Chondrocyte (in vitro differentiated cells): ENCODE results near the gene LAP3. TPM values are rescaled to one million over a fixed set of nuclear protein-coding genes. Genes with fewer than 3 reads are reported as not detected.
A peak's percentile ranks its signal among the peaks of the same experiment; 100 is the strongest.

Experiments
- DNase-seq: peaks from one replicate; pipeline ENCODE4 v3.0.0; 2021; ENCODE audit warnings: mixed read lengths, low spot score
- H3K27ac Mint-ChIP-seq: one replicate; pipeline ENCODE4 v1.8.0; 2021; ENCODE audit warnings: mild to moderate bottlenecking, moderate library complexity, mixed read lengths; ENCODE audit not compliant: unreplicated experiment
- H3K27me3 Mint-ChIP-seq: 2 replicates; pipeline ENCODE4 v1.8.0; 2021; ENCODE audit warnings: low read depth, mixed read lengths
- H3K36me3 Mint-ChIP-seq: 2 replicates; pipeline ENCODE4 v1.8.0; 2021; ENCODE audit warnings: low read depth, mixed read lengths
- H3K4me1 Mint-ChIP-seq: 2 replicates; pipeline ENCODE4 v1.8.0; 2021; ENCODE audit warnings: low read depth, mild to moderate bottlenecking, mixed read lengths
- H3K4me3 Mint-ChIP-seq: one replicate; pipeline ENCODE4 v1.8.0; 2021; ENCODE audit warnings: mild to moderate bottlenecking, moderate library complexity, mixed read lengths; ENCODE audit not compliant: unreplicated experiment
- H3K9me3 Mint-ChIP-seq: 2 replicates; pipeline ENCODE4 v1.8.0; 2021; ENCODE audit warnings: low read depth, mixed read lengths
- total RNA-seq: library from RNA; stranded (reverse); gene quantifications from 3 replicates; pipeline ENCODE4 v1.2.1, GENCODE V29; 2021
- TF ChIP-seq, protein P1 (sequence below): fragments of 200-600 bp; sonication (generic); IDR thresholded peaks from 2 replicates; pipeline ENCODE4 v1.5.0; 2021; ENCODE audit warnings: antibody characterized with exemption, mild to moderate bottlenecking, moderate library complexity

LAP3 gene
- total RNA-seq, 1 donor from 2014 or later: 38.5 TPM

DNA sequence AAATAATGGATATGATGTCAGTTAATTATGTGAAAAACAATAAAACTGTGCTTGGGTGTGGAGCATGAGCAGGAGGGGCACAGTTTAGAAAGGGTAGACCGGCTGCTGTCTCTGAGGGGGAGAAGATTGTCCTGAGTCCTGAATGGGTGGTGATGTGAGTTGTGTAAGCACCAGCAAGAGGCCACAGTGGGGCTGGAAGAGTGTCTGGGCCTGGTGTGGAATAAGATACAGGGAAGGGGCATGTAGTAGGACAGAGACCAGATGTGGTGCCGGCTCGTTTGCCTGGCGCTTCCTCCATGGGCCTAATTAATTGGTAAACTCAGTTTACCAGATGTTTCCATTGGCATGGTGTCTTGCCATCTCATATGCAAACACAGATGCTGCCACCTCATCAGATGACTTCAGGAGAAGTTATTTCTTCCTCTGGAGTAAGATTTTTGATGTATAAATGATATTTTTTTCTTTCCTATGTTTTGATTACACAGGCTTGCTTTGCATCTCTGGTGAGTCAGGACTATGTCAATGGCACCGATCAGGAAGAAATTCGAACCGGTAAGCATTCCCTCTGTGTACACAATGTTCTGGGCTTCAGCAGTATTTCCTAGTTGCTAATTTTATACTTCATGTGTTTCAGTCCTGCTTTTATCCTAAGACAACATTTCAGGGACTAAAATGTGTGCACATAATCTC lies 42.6 kb downstream of the LAP3 start:
- Mint-ChIP-seq H3K9me3 (no peaks in the 10 kb centered on the region), H3K36me3 (peaks cover 30% of the 10 kb centered on the region), H3K27ac (peak overlapping the region; percentile 86), H3K27me3 (no peaks in the 10 kb centered on the region), H3K4me1 (peaks cover 39% of the 10 kb centered on the region), H3K4me3 (no peak overlapping the region)
- TF ChIP-seq, protein P1, sequence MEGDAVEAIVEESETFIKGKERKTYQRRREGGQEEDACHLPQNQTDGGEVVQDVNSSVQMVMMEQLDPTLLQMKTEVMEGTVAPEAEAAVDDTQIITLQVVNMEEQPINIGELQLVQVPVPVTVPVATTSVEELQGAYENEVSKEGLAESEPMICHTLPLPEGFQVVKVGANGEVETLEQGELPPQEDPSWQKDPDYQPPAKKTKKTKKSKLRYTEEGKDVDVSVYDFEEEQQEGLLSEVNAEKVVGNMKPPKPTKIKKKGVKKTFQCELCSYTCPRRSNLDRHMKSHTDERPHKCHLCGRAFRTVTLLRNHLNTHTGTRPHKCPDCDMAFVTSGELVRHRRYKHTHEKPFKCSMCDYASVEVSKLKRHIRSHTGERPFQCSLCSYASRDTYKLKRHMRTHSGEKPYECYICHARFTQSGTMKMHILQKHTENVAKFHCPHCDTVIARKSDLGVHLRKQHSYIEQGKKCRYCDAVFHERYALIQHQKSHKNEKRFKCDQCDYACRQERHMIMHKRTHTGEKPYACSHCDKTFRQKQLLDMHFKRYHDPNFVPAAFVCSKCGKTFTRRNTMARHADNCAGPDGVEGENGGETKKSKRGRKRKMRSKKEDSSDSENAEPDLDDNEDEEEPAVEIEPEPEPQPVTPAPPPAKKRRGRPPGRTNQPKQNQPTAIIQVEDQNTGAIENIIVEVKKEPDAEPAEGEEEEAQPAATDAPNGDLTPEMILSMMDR: no peak
- no peak for DNase-seq

DNA sequence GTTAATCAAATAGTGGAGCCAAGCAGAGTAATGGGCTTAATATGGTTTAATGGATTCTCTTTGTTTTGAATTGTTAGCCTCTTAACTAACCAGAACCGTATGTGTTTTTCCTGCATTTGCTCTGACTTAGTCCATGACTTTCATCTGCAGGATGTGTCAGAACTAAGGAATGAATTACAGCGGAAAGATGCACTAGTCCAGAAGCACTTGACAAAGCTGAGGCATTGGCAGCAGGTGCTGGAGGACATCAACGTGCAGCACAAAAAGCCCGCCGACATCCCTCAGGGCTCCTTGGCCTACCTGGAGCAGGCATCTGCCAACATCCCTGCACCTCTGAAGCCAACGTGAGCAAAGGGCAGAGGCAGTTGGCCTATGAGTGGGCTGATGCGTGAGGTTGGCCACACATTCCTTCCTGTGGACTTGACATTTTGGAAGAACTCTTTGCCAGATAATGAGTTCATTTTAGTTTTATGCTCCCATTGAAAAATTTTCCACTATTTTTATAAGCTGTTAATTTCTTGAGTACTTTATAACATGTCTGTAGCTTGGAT lies 46.5 kb downstream of the LAP3 start:
- Mint-ChIP-seq H3K4me1 (peaks cover 18% of the 10 kb centered on the region), H3K9me3 (no peaks in the 10 kb centered on the region), H3K36me3 (peaks cover 49% of the 10 kb centered on the region), H3K27ac (no peak overlapping the region), H3K4me3 (no peak overlapping the region), H3K27me3 (no peaks in the 10 kb centered on the region)
- no peak for DNase-seq
- TF ChIP-seq, protein P1: no peak

DNA sequence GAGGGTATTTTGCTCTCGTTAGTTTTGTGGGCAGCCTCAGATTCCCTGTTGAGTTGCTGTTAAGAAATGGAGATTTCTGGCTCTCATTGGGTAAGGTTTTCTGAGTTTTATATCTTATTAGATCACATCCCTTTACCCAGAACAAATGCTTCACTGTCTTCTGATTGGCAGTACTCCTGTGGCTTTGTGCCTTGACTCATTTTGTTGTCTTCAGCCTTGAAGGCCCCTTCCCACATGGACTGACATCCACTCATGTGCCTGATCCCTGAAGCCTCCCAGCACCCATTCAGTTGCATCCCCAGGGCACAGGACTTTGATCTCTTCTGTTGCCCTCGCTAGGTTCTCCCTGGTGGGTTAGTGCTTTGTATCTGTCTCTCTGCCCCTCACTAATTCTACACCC lies 47.8 kb downstream of the LAP3 start:
- no peaks in the 10 kb centered on the region for H3K27me3 Mint-ChIP-seq

DNA sequence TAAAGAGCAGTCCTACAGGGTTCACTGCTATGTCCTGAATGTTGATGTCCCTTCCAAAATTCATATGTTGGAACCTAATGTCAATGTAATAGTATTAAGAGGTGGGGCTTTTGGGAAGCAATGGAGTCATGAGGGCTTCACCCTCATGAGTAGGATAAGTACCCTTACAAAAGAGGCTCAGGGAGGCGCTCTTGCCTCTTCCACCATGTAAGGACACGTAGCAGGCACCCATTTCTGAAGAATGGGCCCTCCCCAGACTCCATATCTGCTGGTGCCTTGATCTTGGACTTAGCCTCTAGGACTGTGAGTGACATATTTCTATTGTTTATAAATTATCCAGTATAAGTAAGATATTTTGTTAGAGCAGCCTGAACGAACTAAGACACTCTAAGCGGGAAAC lies 53.2 kb downstream of the LAP3 start:
- Mint-ChIP-seq H3K9me3 (no peaks in the 10 kb centered on the region), H3K36me3 (peaks cover 37% of the 10 kb centered on the region), H3K27ac (no peak overlapping the region), H3K27me3 (no peaks in the 10 kb centered on the region), H3K4me3 (no peak overlapping the region), H3K4me1 (no peaks in the 10 kb centered on the region)
- TF ChIP-seq, protein P1: no peak
- no peak for DNase-seq

More for the DNA sequence above, 47.8 kb downstream of the LAP3 start:
- peaks cover 57% of the 10 kb centered on the region for H3K36me3 Mint-ChIP-seq
- no peaks in the 10 kb centered on the region for H3K9me3 Mint-ChIP-seq
- no peak overlapping the region for H3K27ac Mint-ChIP-seq
- H3K4me3 Mint-ChIP-seq: no peak overlapping the region
- TF ChIP-seq, protein P1: no peak
- no peak for DNase-seq
- H3K4me1 Mint-ChIP-seq: peaks cover 5% of the 10 kb centered on the region

DNA sequence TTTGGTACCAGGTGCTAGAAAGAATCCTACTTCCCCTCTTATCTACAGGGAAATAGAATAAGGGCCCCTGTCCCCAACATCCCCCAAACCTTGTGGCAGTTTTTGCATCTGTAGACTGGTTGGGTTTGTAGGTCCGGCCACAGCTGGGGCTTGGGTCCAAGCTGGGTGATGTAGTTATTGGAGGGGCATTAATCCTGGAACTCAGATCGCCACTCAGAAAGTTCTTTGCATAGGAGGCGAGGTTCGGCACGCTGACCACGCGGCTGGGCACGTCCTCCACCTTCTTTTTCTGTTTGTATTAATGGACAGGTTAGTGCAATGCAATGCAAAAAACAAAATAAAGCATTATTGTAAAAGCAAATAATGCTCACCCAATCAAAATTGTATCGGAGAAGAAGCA lies 56.6 kb downstream of the LAP3 start:
- Mint-ChIP-seq H3K27ac (no peak overlapping the region), H3K9me3 (no peaks in the 10 kb centered on the region), H3K27me3 (no peaks in the 10 kb centered on the region), H3K36me3 (peaks cover 16% of the 10 kb centered on the region), H3K4me3 (no peak overlapping the region), H3K4me1 (peaks cover 3% of the 10 kb centered on the region)
- TF ChIP-seq, protein P1: no peak
- no peak for DNase-seq
